ENCODE data around the gene ADAM22. TPM values are rescaled to one million over a fixed set of nuclear protein-coding genes. Genes with fewer than 3 reads are reported as not detected.

Gene ADAM22
- total RNA-seq, 1 donor from 2014 or later: 2.3 TPM

DNA sequence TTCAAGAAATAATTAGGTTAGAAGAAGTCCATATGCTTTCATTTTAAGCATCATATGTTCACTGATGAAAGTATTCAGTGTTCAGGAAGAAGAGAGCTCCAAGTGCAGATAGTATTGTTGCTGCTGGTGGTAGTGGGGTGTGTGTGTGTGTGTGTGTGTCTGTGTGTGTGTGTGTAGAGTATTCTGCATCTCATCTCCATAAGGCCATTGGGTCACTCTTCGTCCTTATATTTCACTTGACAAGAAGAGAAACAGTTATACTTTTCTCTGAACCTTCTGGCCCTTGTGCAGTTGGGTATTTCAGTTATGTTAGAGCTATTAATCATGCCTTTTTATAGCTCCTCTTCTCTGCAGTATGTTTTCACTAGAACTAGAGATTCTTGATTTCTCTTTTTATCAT is 26.2 kb downstream of the ADAM22 start:
- DNase-seq (ENCODE audit: low spot score): no peak

DNA sequence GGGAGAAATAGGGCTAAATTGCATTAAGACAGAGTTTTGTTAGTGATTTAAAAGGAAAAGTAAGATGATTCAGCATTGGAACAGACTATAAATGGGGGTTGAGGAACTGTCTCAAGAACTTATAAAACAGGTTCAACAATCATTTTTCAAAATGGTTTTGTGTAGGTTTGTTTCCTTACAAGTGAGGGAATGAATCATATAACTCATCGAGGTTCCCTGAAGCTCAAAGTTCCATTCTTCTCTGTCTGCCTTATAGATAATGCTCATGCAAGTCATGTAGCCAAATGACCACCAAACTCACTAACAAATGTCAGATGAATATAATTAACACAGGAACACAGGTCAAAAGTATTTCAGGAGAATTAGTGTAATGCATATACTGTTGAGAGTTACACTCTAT is 27.7 kb downstream of the ADAM22 start:
- no peak for DNase-seq (ENCODE audit: low spot score)

DNA sequence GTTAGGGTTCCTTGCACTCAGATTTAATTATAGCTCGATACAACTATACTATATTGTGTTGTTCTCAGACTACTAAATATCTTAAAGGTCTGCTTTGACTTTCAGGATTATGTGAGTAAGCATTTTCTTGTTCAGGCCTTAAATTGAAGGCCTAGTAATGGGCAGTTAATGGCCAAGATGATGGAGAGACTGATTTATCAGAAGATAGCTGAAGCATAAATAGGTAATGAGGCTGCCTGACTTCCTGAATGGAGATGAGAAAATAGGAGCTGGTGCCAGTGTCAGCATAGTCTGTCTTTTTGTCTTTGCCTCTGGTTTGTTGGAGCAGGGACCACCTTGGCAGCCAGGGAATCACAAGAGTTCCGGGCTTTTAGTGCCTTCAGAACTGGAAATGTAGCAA is 32.2 kb downstream of the ADAM22 start:
- DNase-seq (ENCODE audit: low spot score): no peak

DNA sequence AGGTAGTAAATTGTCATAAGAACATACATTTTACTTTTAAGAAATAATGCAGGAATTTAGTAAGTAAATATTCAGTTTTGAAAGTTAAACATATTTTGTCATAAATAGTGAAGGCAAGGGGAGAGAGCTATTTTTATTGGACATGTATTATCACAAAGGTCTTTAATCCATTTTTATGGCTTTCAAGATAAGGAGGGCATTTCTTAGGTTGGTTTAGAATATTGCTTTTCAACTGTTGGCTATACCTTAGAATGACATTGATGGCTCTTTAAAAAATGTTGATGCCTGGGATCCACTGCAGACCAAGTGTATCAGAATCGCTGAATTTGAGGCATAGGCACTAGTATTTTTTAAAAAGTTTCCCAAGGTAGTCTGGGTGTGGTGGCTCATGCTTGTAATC is 34.0 kb downstream of the ADAM22 start:
- DNase-seq (ENCODE audit: low spot score): no peak

DNA sequence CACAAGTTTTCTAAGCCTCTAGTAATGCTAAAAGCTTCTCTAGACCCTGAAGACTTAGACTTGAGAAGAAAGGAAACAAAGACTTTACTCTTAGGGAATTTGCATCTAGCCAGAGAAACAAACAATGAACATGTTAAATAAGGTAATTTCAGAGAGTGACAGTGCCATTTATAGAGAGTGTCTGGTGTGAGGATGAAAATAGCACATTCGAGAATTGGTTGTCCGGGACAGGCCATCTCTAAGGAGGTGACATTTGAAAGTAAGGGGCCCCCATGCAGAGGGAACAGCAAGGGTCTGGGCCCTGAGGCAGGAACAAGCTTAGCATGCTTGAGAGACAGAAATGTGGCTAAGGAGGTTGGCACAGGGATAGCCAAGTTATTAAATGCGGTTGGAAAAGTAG is 48.1 kb downstream of the ADAM22 start:
- no peak for DNase-seq (ENCODE audit: low spot score)

DNA sequence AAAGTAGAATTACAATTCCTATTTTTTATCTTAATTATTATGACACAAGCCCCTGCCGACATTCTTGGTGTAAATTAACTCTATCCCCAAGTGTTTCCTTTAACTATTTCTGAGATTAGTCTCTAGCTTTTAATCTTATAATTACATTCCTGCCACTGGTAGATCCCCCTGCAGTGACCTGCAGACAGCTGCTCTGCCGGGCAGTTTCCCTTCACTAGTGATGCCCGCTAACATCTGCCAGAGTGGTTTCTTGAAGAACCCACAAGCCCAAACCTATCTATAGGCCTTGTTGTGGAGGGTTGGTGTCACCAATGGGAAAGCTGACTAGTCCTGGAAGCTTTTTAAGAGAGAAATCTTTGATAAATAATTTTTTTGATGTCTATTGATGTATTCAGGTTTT is 50.0 kb downstream of the ADAM22 start:
- DNase-seq (ENCODE audit: low spot score): no peak

DNA sequence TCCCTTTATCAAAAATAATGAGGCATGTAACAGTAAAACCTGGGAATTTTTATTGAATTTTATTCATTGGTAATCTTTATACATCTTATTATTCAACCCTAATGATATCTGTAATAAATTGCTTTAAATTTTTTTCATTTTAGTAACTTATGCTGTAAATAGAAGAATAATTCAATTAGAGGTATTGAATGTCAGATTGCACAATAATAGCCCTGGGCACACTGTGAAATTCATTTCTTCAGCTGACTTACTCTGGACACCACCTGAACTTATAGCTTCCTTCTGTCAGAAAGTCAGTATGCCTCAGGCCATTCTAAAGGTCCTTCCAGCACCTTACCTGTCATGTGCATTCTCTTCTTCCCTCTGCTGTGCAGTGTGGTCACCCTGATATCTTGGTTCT is 59.2 kb downstream of the ADAM22 start:
- DNase-seq (ENCODE audit: low spot score): no peak

DNA sequence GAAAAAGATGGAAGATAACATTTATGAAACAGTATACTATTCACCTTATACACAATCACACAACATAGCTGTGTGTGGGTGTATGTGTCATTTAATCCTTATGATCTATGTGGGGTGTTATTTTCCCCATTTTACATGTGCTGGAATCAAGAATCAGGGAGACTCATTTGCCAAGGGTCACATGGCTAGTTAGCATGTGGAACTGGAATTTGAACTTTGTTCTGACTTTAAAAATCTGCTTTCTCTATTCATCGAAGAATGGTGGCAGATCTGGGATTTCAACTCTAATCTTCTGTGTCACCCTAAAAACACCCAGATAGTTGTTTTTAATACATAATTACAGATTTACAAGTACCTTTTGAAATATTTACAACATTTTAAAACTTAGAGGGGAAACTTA is 65.2 kb downstream of the ADAM22 start:
- no peak for DNase-seq (ENCODE audit: low spot score)

DNA sequence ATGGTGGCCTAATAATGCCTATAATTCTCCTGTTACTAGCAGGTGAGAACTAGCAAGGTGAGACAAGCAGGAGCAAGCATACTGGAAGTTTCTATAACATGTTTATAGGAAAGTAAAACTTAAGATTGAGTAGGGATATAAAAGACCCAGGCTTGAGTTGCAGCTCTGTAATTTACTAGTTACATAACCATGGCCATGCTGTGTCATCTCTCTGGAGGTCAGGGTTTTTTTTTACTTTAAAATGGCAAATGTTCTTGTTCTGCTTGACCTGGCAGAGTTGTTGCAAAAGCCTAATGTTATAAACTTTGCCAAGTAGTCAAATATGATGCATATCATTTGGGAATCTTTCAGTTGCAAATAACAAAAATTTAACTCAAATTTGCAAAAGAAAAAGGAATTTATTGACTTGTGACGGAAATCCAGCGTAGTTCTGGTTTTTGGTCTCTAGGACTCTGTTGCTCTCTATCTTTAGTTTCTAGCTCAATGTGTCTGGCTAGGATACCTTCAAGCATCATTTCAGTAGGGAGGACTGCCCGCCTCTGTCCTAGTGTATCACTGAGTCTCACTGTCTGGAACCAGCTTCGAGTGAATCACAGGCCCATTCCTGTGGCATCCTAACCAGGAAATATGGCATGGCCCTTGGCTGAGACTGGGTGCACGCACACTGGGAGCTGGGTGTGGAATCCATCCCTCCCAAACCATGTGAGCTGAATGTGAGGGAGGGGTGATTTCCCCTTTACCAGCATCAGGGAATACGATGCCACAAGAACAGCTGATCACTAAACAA is 67.9 kb downstream of the ADAM22 start:
- DNase-seq (ENCODE audit: low spot score): no peak

DNA sequence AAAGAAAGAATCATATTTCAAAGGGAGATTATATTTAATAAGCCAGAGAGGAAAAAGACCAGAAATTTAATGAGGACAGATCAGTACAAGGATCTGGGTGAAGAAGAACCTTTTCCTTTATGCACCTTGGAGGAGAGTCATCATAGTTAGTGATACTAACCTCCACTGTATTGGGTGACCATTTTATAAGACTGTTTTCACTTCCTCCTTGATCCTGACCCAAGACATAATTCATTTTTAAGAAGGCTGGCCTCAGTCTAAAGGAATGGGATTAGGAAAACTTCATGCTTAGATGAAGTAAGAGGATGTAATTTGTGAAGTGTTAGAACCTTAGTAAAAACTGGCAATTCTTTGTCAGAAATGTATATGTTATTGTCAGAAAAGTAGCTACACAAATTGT is 68.6 kb downstream of the ADAM22 start:
- no peak for DNase-seq (ENCODE audit: low spot score)

DNA sequence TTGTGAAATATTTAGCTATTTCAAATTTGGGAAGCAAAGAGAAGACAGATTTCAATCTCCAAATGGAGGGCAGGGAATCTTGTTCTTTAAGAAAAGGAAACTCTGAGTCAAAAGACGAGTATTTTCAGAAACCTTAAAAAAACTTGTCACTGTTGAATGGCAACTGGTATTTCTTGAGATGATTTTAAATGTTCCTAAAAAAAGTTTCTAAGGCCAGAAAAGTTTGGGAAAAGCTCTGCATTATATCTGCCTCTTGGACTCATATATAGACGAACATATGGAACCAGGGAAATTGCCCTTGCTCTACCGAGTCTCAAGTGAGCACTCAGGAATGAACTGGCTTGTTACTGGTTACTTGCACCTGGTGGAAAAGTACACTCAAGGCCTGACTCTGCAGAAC is 69.5 kb downstream of the ADAM22 start:
- DNase-seq (ENCODE audit: low spot score): no peak

DNA sequence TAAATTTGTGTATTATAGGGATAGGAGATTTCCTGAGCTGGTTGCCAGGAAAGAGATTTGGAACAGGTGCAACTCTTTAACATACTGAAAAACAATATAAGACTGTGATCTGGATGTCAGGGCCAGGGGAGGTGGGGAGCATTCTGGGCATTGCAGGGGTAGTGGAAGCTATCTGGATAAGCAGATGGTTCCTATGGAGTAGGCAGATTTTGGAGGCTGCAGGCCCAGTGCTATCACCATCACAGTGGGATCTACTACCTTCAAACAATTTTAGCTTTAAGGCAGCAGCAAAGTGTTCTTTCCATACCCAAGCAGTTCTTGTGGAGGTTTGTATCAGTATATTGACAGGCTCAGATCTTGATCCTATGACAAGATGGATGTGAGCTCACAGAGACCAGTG is 71.1 kb downstream of the ADAM22 start:
- DNase-seq (ENCODE audit: low spot score): no peak

DNA sequence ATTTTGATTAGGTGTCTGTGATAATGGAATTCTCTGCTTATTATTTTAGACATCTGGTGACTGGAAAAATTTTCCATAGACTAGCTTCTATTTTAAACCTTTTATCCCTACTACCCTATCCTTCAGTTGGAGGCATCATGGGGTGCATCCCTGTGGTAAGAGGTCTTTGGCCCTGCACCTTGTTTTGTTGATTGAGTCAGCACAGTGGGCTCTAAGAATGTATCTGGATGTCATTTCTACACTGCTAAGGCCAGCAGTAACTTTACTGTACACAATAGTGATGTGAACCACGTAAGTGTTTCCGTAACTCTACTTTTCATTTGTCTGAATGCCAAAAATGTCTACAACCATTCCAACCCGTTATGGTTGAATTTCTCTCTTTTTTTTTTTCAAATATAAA is 75.6 kb downstream of the ADAM22 start:
- no peak for DNase-seq (ENCODE audit: low spot score)

DNA sequence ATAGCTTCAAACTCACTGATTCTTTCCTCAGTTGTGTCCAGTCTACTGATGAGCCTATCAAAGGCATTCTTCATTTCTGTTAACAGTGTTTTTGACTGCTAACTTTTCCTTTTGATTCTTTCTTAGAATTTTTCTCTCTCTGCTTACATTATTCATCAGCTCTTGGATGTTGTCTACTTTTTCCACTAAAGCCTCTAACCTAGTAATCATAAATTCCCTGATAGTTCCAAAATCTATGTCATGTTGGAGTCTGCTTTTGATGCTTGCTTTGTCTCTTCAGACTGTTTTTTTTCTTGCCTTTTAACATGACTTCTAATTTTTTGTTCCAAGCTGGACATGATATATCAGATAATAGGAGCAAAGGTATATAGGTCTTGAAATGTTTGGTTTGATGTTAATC is 78.0 kb downstream of the ADAM22 start:
- no peak for DNase-seq (ENCODE audit: low spot score)

DNA sequence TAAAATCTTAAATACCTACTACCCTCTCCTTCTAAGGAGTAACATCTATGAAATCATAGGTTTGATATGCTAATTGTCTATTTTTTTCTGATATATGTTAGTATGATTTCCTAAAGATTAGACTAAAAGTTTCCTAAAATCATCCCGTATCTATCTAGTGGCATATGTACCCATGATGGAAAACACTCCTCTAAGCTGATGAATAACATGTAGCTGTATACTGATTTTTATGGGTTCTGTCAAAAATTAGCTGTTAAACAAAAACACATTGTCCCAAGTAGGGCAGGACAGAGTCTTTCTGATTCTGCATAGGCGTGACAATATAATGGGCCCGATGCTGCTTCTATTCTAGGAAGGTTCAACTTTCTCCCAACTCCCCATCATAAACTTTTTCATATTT is 79.9 kb downstream of the ADAM22 start:
- no peak for DNase-seq (ENCODE audit: low spot score)

DNA sequence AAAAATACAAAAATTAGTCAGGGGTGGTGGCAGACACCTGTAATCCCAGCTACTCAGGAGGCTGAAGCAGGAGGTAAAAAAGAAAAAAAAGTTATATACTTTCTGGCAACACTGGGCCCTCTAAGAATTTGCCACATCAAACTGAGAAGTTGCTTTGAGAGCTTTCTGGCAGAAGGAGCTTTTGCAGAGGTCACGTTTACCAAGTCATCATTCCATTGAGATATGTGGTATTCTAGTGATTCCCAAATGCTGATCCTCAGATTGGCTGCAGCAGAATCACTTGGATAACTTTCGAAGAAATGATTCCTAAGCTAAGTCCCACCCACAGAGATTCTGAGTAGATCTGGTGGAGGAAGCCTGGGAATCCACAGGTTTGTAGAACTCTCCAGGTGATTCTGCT is 80.5 kb downstream of the ADAM22 start:
- DNase-seq (ENCODE audit: low spot score): no peak

DNA sequence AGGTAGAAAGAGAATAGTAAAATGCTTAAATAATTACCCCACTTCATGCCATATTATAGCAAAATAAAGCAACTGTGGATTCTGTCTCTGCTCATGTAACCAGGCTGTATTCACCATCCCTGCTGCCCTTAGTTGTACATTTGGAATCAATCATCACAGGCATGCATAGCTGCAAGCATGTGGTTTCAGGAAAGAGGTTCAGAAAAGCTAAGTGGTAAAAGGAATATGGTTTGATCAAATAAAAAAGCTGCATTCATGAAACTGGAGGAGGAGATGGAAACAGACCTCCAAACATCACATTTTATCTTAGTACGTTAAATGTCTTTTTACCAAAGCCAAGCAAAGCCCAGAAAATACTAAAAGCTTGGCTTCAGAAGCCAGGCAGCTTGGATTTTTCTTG is 81.3 kb downstream of the ADAM22 start:
- DNase-seq (ENCODE audit: low spot score): no peak

DNA sequence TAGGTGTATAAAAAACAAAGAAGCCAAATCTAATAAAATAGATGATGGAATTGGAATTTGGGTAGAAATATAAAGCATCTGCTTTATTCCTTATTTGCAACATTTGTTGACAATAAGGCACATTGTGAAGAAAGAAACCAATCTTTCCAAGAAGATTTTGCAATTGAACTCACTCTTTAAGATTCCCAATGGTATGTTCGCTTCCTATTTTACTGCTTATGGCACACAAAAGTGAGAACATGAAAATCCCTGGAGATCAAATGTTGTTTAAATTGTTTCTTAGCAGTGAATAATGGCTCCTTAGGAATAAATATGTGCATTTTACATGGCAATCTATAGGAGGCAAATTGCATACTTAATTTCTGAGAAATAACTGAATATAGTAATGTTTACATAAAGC is 84.5 kb downstream of the ADAM22 start:
- no peak for DNase-seq (ENCODE audit: low spot score)

DNA sequence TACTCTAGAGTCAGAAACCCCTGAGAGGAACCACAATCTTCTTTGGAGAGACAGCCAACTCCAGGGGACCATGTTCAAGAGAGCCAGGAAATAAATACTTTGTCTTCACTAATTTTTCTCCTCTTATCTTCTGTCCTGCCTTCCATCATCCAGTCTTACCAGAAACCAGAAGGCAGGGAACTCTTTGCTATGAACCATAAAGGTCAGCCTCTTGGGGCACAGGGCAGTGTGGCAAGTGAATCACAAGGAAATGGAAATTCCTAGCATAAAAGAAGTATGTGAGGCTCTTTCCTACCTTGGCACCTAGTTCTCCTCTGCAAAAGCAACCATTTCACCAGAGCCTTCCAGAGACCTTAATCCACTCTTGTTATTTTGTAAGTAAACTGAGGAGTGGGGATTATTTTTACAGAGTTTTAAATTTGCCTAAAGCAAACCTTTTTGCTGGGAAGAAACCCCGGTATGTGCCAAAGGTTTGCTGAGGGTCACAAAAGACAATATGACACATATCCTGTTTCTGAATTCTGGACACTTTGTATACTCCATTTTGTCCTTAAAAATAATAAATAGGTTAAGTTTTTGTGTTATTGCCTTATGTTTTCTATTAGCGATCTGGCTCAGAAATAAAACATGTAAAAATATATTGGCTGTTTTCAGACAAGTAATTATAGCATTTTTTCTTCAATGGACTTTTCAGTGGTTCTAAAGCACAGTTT is 87.1 kb downstream of the ADAM22 start:
- no peak for DNase-seq (ENCODE audit: low spot score)

DNA sequence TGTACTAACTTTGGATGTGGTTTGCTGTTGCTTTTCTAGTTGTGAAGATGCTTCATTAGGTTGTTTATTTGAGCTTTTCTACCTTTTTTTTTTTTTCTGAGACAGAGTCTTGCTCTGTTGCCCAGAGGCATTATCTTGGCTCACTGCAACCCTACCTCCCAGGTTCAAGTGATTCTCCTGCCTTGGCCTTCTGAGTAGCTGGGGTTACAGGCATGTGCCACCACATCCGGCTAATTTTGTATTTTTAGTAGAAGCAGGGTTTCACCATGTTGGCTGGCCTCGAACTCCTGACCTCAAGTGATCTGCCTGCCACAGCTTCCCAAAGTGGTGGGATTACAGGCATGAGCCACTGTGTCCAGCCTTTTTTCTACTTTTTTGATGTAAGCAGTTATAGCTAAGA is 93.7 kb downstream of the ADAM22 start:
- DNase-seq (ENCODE audit: low spot score): no peak

DNA sequence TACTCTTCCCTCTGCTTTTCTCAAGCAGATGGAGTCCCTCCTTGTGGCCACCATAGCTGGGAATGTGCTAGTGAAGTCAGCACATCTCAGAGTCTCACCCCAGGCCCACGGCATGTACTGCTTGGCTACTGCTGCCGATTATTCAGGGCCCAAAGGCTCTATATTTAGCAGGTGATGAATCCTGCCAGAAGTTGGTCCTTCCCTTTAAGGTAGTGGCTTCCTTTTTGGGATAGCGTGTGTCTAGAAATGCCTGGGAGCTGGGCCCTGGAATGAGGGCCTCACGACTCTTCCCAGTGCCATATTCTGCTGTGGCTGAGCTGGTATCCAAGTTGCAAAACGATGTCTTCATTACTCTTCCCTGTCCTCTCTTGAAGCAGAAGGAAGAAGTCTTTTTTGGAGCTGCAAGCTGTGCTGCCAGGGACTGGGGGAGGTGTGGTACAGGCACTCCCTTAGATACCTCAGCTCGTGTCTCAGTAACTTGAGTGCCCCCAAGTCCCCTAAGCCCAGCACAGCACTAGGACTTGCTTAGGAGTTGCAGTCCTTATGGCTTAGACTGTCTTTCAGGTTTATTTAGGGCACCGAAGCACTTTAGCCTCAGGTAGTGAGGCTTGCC is 100.1 kb downstream of the ADAM22 start:
- no peak for DNase-seq (ENCODE audit: low spot score)

DNA sequence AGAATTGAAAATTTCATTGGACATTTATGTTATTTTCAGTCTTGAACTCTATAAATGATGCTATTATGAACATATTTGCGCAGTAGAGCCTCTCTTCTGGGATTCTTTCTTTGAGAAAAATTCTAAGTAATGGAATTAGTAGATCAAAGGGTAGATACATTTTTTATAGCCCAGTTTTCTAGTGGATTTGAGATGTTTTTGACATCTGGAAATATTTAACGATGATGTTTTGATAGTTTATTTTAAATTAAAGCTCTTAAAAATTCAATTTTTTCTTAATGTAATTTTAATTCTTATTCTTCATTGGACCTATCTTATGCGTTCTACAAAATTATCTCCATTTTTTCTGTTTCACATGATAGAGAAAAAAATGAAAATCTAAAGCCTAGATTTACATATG is 103.0 kb downstream of the ADAM22 start:
- DNase-seq (ENCODE audit: low spot score): no peak

DNA sequence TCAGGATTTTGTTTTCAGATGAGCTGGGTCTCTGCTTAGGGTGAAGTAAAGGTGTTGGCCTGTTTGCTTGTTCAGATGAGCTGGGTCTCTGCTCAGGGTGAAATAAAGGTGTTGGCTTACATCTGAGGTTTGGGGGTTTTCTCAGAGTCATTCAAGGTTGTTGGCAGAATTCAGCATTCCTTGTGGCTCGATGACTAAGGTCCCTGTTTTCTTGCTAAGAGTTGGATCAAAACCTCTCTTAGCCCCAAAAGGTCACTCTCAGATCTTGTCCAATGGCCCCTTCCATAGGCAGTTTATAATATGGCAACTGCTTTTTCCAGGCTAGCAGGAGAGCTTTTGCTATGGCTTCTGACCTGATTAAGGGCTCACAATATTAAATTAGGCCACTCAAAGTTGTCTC is 106.6 kb downstream of the ADAM22 start:
- DNase-seq (ENCODE audit: low spot score): no peak
